ENCODE measurements around the gene MYH11.

DNA sequence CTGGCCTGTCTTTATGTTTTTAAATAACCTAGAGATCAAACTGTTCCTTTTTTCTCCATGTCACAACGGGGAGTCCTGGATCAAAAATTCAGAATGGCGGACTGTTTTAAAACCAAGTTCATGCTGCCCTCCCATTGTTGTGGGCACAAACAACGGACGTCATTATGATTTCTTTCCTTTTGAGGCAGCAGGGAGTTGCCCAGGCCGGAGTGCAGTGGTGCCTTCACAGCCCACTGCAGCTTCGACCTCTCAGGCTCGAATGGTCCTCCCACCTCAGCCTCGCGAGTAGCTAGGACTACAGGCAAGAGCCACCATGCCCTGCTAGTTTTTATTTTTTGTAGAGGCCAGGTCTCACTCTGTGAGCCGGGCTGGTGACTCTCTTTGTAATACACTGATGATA is 180.3 kb downstream of the MYH11 start:
- TF ChIP-seq, protein P1, sequence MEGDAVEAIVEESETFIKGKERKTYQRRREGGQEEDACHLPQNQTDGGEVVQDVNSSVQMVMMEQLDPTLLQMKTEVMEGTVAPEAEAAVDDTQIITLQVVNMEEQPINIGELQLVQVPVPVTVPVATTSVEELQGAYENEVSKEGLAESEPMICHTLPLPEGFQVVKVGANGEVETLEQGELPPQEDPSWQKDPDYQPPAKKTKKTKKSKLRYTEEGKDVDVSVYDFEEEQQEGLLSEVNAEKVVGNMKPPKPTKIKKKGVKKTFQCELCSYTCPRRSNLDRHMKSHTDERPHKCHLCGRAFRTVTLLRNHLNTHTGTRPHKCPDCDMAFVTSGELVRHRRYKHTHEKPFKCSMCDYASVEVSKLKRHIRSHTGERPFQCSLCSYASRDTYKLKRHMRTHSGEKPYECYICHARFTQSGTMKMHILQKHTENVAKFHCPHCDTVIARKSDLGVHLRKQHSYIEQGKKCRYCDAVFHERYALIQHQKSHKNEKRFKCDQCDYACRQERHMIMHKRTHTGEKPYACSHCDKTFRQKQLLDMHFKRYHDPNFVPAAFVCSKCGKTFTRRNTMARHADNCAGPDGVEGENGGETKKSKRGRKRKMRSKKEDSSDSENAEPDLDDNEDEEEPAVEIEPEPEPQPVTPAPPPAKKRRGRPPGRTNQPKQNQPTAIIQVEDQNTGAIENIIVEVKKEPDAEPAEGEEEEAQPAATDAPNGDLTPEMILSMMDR (IDR thresholded peaks at IDR 0.05; ENCODE audit: low read length), result no peak
- no peak for TF ChIP-seq EZH2 (IDR thresholded peaks at IDR 0.05; ENCODE audit: borderline replicate concordance, low read length)

Measured in OCI-LY1 (cell line).